Muscle layer of colon (tissue), 2 donors: ENCODE results near the gene INPP5A.

ENCODE experiments used
- H3K27ac ChIP-seq: one replicate; pipeline ENCODE4 v1.7.0; 2013; ENCODE audit warnings: low read depth, mild to moderate bottlenecking, low read length, moderate library complexity
- H3K27me3 ChIP-seq, 2 donors: one replicate each; pipeline ENCODE4 v1.7.0; 2013; ENCODE audit warnings: low read length in 2 of 2, mild to moderate bottlenecking in 2 of 2; ENCODE audit not compliant: insufficient read depth in 2 of 2, control insufficient read depth in 1 of 2
- H3K36me3 ChIP-seq: one replicate; pipeline ENCODE4 v1.7.0; 2013; ENCODE audit warnings: mild to moderate bottlenecking, low read length; ENCODE audit not compliant: insufficient read depth
- H3K4me1 ChIP-seq: one replicate; pipeline ENCODE4 v1.7.0; 2013; ENCODE audit warnings: mild to moderate bottlenecking, low read length; ENCODE audit not compliant: insufficient read depth
- H3K4me3 ChIP-seq, 2 donors: one replicate each; pipeline ENCODE4 v1.7.0; 2013; ENCODE audit warnings: low read length in 2 of 2, low read depth in 1 of 2, mild to moderate bottlenecking in 1 of 2, moderate library complexity in 1 of 2
- H3K9ac ChIP-seq: one replicate; pipeline ENCODE4 v1.7.0; 2013; ENCODE audit warnings: low read length
- H3K9me3 ChIP-seq: one replicate; pipeline ENCODE4 v1.7.0; 2013; ENCODE audit warnings: mild to moderate bottlenecking, low read length
- donor health status: abdominal sarcoma.
- donor health status: Adenocarcinoma of cecum.

Gene INPP5A

DNA sequence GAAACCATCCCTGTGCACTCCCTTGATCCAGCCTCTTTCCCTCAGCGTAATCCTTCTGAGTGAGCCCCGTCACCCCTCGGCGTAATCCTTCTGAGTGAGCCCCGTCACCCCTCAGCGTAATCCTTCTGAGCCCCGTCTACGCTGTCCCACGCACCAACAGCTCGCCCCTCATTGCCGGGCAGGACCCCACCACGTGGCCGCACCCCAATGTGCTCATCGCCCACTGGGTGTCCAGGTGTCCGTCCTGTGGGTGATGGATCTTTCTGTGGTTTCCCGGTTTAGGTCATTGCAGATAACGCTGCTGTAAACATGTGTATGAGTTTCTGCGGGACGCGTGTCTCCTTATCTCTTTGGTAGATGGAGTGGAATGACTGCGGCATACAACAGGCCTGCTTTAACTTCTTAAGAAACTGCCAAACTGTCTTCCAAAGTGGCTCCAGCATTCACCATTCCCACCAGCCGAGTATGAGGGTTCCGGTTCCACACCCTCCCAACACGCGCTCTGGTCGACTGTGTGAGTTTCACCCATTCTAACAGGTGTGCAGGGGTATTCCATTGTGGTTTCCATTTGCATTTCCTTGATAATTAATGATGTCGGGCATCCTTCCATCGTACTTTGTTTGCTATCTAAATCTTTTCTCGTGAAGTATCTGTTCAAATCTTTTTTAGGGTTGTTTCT, 290.4 kb downstream of the INPP5A start:
- Histone ChIP-seq H3K4me3 (no peak overlapping the region), H3K36me3 (no peaks in the 10 kb centered on the region), H3K27me3 (peaks cover 0 to 9% of the 10 kb centered on the region in 2 donors), H3K9me3 (no peaks in the 10 kb centered on the region), H3K9ac (no peak overlapping the region), H3K4me1 (no peaks in the 10 kb centered on the region), H3K27ac (no peak overlapping the region)

GRCh38 chr10:132828681-132829080, 291.1 kb downstream of the INPP5A start:
- Histone ChIP-seq H3K9ac (no peak overlapping the region), H3K4me3 (no peak overlapping the region), H3K36me3 (no peaks in the 10 kb centered on the region), H3K9me3 (no peaks in the 10 kb centered on the region), H3K27ac (no peak overlapping the region), H3K4me1 (no peaks in the 10 kb centered on the region), H3K27me3 (peaks cover 0 to 11% of the 10 kb centered on the region in 2 donors)

DNA sequence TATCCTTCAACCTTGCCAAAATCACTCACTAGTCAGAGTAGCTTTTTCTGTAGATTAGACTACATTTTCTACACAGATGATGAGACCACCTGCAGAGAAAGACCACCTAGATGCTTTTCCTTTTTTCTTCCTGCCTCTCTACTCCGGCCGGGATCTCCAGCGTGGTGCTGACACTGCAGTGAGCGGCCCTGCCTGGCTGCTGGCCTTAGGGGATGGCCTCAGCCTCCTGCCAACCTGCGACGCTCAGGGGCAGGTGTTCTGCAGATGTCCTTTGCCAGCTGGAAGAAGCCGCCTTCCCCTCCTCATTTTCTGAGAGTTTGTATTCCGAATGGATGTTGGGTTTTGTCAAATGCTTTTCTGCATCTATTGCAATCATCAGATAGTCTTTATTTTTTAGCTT, 291.8 kb downstream of the INPP5A start:
- Histone ChIP-seq H3K9ac (no peak overlapping the region), H3K4me1 (no peaks in the 10 kb centered on the region), H3K27me3 (peaks cover 0 to 18% of the 10 kb centered on the region in 2 donors), H3K4me3 (no peak overlapping the region), H3K9me3 (no peaks in the 10 kb centered on the region), H3K27ac (no peak overlapping the region), H3K36me3 (no peaks in the 10 kb centered on the region)

DNA sequence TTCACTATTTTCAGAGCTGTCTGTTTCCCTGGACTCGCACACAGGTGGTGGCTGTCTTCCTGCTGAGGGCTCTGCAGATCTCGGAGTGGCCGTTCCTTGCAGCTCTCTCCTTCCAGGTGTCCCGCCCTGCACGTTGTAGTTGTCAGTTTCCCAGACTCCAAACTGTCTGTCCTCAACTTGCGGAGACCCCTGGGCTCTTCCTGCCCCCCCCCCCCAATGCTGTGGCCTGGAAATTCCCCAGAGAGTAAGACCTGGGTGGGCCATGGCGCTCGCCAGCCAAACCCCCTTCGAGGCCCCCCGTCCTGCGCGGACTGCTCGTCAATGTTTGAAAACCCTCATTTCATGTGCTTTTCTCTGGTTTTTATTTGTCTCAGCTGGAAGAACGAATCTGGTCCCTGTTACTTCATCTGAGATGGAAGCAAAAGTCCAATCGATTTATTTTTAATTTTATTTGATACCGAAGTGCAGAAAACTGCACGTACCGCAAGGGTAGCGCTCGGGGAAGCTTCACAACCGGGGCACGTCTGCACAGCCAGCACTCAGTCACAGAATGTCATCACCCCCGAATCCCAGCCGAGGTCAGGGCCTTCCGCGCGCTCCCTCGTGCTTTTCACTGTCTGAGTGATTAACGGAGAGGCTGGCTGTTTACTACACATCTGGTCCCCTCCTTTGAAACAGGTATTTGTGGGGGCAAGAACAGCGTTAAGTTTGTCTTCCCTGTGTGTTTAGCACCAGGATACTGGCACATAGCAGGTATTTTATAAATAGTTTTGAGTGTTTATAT, 294.8 kb downstream of the INPP5A start:
- Histone ChIP-seq H3K4me3 (no peak overlapping the region), H3K27me3 (peaks cover 0 to 40% of the 10 kb centered on the region in 2 donors), H3K9ac (no peak overlapping the region), H3K27ac (no peak overlapping the region), H3K9me3 (no peaks in the 10 kb centered on the region), H3K36me3 (no peaks in the 10 kb centered on the region), H3K4me1 (peaks cover 3% of the 10 kb centered on the region)
